ENCODE measurements around the gene ADGRL3. TPM values are rescaled to one million over a fixed set of nuclear protein-coding genes. Genes with fewer than 3 reads are reported as not detected.
"Not testable (repeated sequence)": the region's sequence is repeated elsewhere in the genome, so short reads cannot be mapped to it uniquely, and the experiment has no call there.

The ADGRL3 gene
- total RNA-seq, 1 donor from 2014 or later: 0.12 TPM

- TF ChIP-seq CTCF (conservative IDR thresholded peaks at IDR 0.05; ENCODE audit: low read depth, low read length): no peak
- DNase-seq (ENCODE audit: low read depth): no peak
- no peak overlapping the region for H3K4me3 ChIP-seq (ENCODE audit: low read depth, low read length)
Observed at GRCh38 chr4:61953386-61953785, 753.3 kb downstream of the ADGRL3 start.

GRCh38 chr4:61958591-61958990 is 758.5 kb downstream of the ADGRL3 start:
- DNase-seq (ENCODE audit: low read depth): no peak
- H3K4me3 ChIP-seq (ENCODE audit: low read depth, low read length): no peak overlapping the region
- TF ChIP-seq CTCF (conservative IDR thresholded peaks at IDR 0.05; ENCODE audit: low read depth, low read length): no peak

GRCh38 chr4:61959087-61959486 is 759.0 kb downstream of the ADGRL3 start:
- no peak for TF ChIP-seq CTCF (conservative IDR thresholded peaks at IDR 0.05; ENCODE audit: low read depth, low read length)
- no peak overlapping the region for H3K4me3 ChIP-seq (ENCODE audit: low read depth, low read length)
- DNase-seq (ENCODE audit: low read depth): no peak

- no peak for TF ChIP-seq CTCF (conservative IDR thresholded peaks at IDR 0.05; ENCODE audit: low read depth, low read length)
- no peak for DNase-seq (ENCODE audit: low read depth)
- H3K4me3 ChIP-seq (ENCODE audit: low read depth, low read length): no peak overlapping the region
Observed at GRCh38 chr4:61984260-61984909, 784.3 kb downstream of the ADGRL3 start.

- DNase-seq (ENCODE audit: low read depth): no peak
- no peak for TF ChIP-seq CTCF (conservative IDR thresholded peaks at IDR 0.05; ENCODE audit: low read depth, low read length)
Observed at GRCh38 chr4:61985426-61985825, 785.3 kb downstream of the ADGRL3 start.

GRCh38 chr4:61986929-61987328 is 786.8 kb downstream of the ADGRL3 start:
- DNase-seq (ENCODE audit: low read depth); H3K4me3 ChIP-seq (ENCODE audit: low read depth, low read length): not testable (repeated sequence)

More at GRCh38 chr4:61985426-61985825, 785.3 kb downstream of the ADGRL3 start:
- H3K4me3 ChIP-seq (ENCODE audit: low read depth, low read length): no peak overlapping the region

- TF ChIP-seq CTCF (conservative IDR thresholded peaks at IDR 0.05; ENCODE audit: low read depth, low read length): no peak
- H3K4me3 ChIP-seq (ENCODE audit: low read depth, low read length): no peak overlapping the region
- DNase-seq (ENCODE audit: low read depth): no peak
Observed at GRCh38 chr4:61992351-61992750, 792.2 kb downstream of the ADGRL3 start.

Measured in epithelial cell of proximal tubule (primary cell).